ENCODE results near the gene APOE. TPM values are rescaled to one million over a fixed set of nuclear protein-coding genes. Genes with fewer than 3 reads are reported as not detected.

APOE gene
- total RNA-seq, 2 donors from 2014 or later = 77.6 to 216 TPM

DNA sequence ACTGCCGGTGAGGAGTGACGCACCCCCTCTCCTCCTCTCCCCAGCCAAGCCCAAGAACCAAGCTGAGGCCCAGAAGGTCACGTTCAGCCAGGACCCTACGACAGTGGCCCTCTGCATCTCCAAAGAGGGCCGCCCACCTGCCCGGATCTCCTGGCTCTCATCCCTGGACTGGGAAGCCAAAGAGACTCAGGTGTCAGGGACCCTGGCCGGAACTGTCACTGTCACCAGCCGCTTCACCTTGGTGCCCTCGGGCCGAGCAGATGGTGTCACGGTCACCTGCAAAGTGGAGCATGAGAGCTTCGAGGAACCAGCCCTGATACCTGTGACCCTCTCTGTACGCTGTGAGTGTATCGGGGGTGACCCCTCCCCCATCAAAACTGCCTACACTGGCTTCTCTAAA, 33.8 kb upstream of the APOE start:
- TF ChIP-seq POLR2A (IDR thresholded peaks at IDR 0.05) (no peak), CTCF (IDR thresholded peaks at IDR 0.05) (no peak)
- whole genome bisulfite sequencing, 2 donors = 89 to 91% methylated on average over 7 to 8 of the region's 14 CpGs
- Histone ChIP-seq H3K27me3 (no peaks in the 10 kb centered on the region), H3K4me1 (peaks cover 13% of the 10 kb centered on the region), H3K27ac (no peak overlapping the region), H3K36me3 (replicated peaks in 1 of 2; ENCODE audit: insufficient read depth in 1 of 2, low read depth in 2 of 2) (peaks cover 13 to 17% of the 10 kb centered on the region in 2 donors), H3K4me3 (no peak overlapping the region), H3K9me3 (no peaks in the 10 kb centered on the region)
- intact Hi-C loops (cut with DNase I) = no loop called here
- no peak for ATAC-seq
- no peak for DNase-seq

DNA sequence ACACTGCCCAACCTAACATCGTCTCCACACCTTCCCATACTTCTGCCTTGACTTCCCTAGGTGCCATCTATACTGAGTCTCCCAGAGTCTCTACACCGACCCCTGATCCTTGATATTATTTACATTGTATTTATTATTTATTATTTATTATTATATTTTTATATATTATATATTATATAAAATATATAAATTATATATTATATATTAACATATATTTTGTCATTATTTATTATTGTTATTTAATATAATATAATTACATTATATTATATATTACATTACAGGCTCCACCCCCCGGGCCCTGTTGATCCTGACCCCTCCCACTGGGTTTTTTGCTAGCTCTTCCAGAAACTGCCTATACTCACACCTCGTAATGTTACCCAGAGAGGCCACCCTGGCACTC, 32.9 kb upstream of the APOE start:
- H3K36me3 ChIP-seq (replicated peaks in 1 of 2; ENCODE audit: insufficient read depth in 1 of 2, low read depth in 2 of 2) = peaks cover 13 to 17% of the 10 kb centered on the region in 2 donors
- H3K4me3 ChIP-seq = no peak overlapping the region
- ATAC-seq (no peak), DNase-seq (no peak)
- WGBS, 2 donors = 84% methylated on average over 4 of the region's 4 CpGs
- TF ChIP-seq CTCF (IDR thresholded peaks at IDR 0.05) (no peak), POLR2A (IDR thresholded peaks at IDR 0.05) (no peak)
- no peak overlapping the region for H3K27ac ChIP-seq
- H3K4me1 ChIP-seq = peaks cover 13% of the 10 kb centered on the region
- intact Hi-C loops (cut with DNase I) = no loop called here
- H3K27me3 ChIP-seq = no peaks in the 10 kb centered on the region
- H3K9me3 ChIP-seq = no peaks in the 10 kb centered on the region

DNA sequence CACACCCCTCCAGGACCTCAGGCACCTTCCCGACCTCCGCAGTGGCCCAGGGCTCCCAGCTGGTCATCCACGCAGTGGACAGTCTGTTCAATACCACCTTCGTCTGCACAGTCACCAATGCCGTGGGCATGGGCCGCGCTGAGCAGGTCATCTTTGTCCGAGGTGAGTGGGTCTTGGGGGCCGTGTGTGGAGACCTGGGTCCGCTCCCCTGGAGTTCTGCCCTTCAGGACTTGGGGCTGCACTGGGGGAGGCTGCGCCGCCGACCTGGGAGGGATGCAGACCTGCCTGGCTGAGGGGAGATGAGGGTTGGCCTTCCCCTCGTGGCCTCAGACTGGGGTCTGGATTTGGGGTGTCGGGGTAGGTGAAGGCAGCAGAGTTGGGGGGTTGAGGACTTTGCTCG, 31.3 kb upstream of the APOE start:
- intact Hi-C loops (cut with DNase I) = no loop called here
- ATAC-seq (no peak), DNase-seq (no peak)
- Histone ChIP-seq H3K36me3 (replicated peaks in 1 of 2; ENCODE audit: insufficient read depth in 1 of 2, low read depth in 2 of 2) (peaks cover 13 to 17% of the 10 kb centered on the region in 2 donors), H3K9me3 (no peaks in the 10 kb centered on the region), H3K4me1 (peaks cover 13% of the 10 kb centered on the region), H3K4me3 (no peak overlapping the region), H3K27ac (no peak overlapping the region), H3K27me3 (no peaks in the 10 kb centered on the region)
- 88 to 93% methylated on average over 7 to 9 of the region's 16 CpGs for WGBS, 2 donors
- no peak for TF ChIP-seq POLR2A (IDR thresholded peaks at IDR 0.05)
- no peak for TF ChIP-seq CTCF (IDR thresholded peaks at IDR 0.05)

DNA sequence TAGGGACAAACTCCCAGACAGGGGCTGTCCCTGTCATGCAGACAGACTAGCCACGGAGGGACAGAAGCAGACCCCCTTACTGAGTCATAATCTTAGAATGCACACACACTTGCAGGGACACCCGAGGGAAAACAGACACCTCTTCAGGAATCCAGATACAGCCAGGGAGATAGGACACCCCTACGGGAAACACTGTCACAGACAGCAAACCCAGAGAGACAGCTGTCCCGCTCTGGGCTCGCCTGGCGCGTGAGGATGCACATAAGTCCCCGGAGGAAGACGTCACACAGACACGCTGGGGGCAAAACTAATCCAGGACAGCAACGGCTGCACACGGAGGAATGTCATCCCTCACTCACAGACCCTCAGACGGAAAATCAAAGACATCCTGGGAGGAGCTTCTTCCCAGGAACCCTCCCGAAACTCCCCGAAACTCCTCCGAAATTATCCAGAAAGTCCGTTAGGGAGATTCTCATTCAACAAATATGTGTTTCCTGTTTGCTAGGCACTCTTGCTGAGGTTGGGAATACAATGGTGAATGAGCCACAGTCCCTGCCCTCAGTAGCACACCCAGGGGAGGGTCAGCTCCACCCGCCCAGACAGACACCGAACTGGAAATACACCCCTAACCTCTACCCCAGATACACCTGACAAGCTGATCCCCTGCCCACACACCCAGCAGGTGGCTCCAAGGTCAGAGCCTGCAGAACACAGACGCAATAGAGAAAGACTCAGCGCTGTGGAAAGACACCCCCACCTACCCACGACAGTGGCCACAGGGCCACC, 29.7 kb upstream of the APOE start:
- no peak overlapping the region for H3K4me3 ChIP-seq
- TF ChIP-seq POLR2A (IDR thresholded peaks at IDR 0.05) = no peak
- TF ChIP-seq CTCF (IDR thresholded peaks at IDR 0.05) = peak in 1 of 7 experiments; percentile 15
- peaks cover 13 to 17% of the 10 kb centered on the region in 2 donors for H3K36me3 ChIP-seq (replicated peaks in 1 of 2; ENCODE audit: insufficient read depth in 1 of 2, low read depth in 2 of 2)
- no peaks in the 10 kb centered on the region for H3K9me3 ChIP-seq
- H3K4me1 ChIP-seq = peaks cover 13% of the 10 kb centered on the region
- no peaks in the 10 kb centered on the region for H3K27me3 ChIP-seq
- peak; percentile 30 to 71 (median 50) for DNase-seq
- H3K27ac ChIP-seq = peak overlapping the region in 2 of 4 donors; percentile 7 to 51
- intact Hi-C loops (cut with DNase I) = no loop called here
- ATAC-seq = peak; percentile 62
- 56 to 72% methylated on average over 8 to 22 of the region's 22 CpGs for WGBS, 2 donors

Measured in body of pancreas (tissue), 4 donors.